GM18526 (cell line): Measurements from ENCODE around the gene EXOC6B.

Source experiments
- POLR2A ChIP-seq: IDR thresholded peaks from 3 replicates; pipeline ENCODE4 v1.6.1; 2011; ENCODE audit not compliant: insufficient read length; ENCODE audit errors: extremely low read depth

The EXOC6B gene

DNA sequence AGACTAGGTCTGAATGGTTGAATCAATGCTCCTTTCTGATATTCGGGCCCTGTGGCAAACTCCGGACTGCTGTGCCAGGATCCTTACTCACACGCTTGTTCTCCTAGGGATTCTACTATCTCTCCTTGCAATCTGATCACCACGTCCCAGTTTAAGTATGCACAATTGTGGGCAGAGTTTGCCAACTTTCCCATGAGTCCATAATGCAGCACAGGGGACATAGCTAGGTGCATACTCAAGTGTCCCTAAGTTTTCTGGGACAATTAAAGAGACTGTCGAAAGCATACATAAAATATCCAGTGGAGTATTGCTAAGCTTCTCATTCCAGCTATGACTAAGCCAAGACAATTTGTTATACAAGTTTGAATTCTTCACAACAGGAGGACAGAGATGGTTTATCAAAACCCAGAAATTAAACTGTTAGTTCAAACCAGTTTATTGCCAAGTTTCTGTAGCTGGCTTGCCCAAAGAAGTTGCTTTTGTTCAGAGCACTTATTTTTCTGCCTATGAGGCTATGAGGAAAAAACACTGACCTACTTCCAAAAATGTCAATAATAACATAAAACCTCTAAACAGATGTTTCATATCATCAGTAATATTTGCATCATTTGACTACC lies 136.1 kb downstream of the EXOC6B start:
- no peak for TF ChIP-seq POLR2A

- no peak for TF ChIP-seq POLR2A
Measured at GRCh38 chr2:72685638-72686213, 140.1 kb downstream of the EXOC6B start.

- no peak for TF ChIP-seq POLR2A
Measured at GRCh38 chr2:72682061-72682460, 143.8 kb downstream of the EXOC6B start.

- no peak for TF ChIP-seq POLR2A
Measured at GRCh38 chr2:72681016-72681995, 144.5 kb downstream of the EXOC6B start.

DNA sequence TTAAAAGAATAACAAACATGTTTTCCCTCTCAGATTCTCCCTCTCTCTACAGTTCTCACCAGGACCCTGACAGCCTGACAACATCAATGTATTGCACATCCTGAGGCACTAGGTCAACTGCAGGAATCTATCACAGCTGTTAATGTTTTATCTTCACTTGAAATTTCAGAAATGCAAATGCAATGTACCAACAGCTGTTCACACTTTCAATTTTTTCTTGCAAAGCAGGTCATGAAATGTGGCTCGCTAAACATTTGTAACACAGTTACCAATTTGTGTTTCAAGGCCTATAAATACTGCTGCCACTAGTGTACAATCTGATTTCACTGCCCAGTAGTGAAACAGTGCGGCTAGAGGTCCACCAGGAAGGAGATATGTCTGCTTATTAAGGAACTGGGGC lies 147.8 kb downstream of the EXOC6B start:
- TF ChIP-seq POLR2A, result no peak

- no peak for TF ChIP-seq POLR2A
Measured at GRCh38 chr2:72676341-72677025, 149.3 kb downstream of the EXOC6B start.

- TF ChIP-seq POLR2A, result no peak
Measured at GRCh38 chr2:72674982-72675915, 150.6 kb downstream of the EXOC6B start.

DNA sequence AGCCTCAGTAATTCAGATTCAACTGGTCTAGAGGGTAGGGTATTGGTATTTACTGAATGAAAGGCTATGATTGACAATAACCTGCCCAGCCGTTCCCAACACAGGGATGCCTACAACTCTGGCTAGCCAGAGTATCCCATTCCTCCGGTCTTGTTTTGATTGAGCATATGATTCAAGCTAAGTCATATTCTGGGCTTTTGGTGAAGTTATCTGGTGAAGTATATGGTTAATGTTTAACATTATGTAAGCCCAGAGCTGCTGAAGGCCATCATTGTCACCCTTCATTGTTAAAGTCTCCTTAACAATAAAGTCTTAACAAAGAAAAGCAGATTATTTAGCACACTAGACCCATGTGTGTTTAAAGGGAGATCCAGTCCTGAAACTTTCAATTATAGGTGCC lies 152.6 kb downstream of the EXOC6B start:
- no peak for TF ChIP-seq POLR2A

- TF ChIP-seq POLR2A, result no peak
Measured at GRCh38 chr2:72669121-72669520, 156.7 kb downstream of the EXOC6B start.

DNA sequence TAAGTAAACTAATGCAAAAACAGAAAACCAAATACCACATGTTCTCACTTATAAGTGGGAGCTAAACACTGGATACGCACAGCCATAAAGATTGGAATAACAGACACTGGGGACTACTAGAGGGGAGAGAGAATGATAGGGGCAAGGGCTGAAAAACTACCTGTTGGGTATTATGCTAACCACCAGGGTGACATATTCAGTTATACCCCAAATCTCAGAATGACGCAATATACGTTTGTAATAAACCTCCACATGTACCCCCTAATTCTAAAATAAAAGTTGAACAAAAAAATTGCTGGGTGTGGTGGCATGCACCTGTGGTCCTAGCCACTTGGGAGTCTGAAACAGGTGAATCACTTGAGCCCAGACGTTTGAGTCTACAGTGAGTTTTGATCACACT lies 157.2 kb downstream of the EXOC6B start:
- no peak for TF ChIP-seq POLR2A

- TF ChIP-seq POLR2A, result no peak
Measured at GRCh38 chr2:72665448-72665847, 160.4 kb downstream of the EXOC6B start.

GRCh38 chr2:72661985-72662384 lies 163.8 kb downstream of the EXOC6B start:
- no peak for TF ChIP-seq POLR2A

DNA sequence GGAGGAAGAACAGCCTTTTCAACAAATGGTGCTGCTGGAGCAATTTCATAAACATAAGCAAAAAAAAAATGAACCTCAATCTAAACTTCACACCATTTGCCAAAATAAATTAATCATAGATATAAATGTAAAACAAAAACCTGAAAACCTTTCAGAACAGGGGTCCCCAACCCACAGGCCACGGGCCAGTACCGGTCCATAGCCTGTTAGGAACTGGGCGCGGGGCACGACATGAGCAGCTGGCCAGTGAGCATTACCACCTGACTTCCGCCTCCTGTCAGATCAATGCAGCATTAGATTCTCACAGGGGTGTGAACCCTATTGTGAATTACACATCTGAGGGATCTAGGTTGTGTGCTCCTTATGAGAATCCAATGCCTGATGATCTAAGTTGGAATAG lies 176.0 kb downstream of the EXOC6B start:
- TF ChIP-seq POLR2A, result no peak

GRCh38 chr2:72638600-72639211 lies 187.1 kb downstream of the EXOC6B start:
- TF ChIP-seq POLR2A, result no peak

- no peak for TF ChIP-seq POLR2A
Measured at GRCh38 chr2:72636210-72636609, 189.6 kb downstream of the EXOC6B start.

- no peak for TF ChIP-seq POLR2A
Measured at GRCh38 chr2:72630767-72631166, 195.1 kb downstream of the EXOC6B start.
